ENCODE measurements around the gene FBXO5. TPM values are rescaled to one million over a fixed set of nuclear protein-coding genes. Genes with fewer than 3 reads are reported as not detected.

The FBXO5 gene
- total RNA-seq, 1 donor from 2014 or later, result 4.9 TPM

DNA sequence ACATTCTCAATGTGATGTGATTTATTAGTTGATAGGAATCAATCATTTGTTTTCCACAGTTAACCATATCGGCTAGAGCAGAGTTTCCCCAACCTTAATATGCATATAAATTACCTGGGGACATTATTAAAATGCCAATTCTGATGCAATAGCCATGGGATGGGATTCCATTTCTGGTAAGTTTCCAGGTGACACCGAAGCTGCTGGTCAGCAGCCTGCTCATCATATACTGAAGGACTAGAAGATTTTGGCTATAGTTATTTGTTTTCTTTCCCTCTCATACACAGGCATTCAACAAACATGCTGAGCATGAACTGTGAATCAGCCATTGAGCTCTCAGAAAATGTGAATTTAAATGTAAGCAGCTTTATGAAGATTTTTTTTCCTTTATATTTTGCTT is 35.8 kb downstream of the FBXO5 start:
- Histone ChIP-seq H3K9me3 (no peaks in the 10 kb centered on the region), H3K4me1 (no peaks in the 10 kb centered on the region), H3K27me3 (no peaks in the 10 kb centered on the region), H3K36me3 (no peaks in the 10 kb centered on the region), H3K27ac (no peak overlapping the region), H3K4me3 (no peak overlapping the region)
- DNase-seq (no peak), ATAC-seq (no peak)
- intact Hi-C loops (cut with DNase I), result no loop called here
- TF ChIP-seq, protein P1, sequence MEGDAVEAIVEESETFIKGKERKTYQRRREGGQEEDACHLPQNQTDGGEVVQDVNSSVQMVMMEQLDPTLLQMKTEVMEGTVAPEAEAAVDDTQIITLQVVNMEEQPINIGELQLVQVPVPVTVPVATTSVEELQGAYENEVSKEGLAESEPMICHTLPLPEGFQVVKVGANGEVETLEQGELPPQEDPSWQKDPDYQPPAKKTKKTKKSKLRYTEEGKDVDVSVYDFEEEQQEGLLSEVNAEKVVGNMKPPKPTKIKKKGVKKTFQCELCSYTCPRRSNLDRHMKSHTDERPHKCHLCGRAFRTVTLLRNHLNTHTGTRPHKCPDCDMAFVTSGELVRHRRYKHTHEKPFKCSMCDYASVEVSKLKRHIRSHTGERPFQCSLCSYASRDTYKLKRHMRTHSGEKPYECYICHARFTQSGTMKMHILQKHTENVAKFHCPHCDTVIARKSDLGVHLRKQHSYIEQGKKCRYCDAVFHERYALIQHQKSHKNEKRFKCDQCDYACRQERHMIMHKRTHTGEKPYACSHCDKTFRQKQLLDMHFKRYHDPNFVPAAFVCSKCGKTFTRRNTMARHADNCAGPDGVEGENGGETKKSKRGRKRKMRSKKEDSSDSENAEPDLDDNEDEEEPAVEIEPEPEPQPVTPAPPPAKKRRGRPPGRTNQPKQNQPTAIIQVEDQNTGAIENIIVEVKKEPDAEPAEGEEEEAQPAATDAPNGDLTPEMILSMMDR (IDR thresholded peaks at IDR 0.05), result no peak

DNA sequence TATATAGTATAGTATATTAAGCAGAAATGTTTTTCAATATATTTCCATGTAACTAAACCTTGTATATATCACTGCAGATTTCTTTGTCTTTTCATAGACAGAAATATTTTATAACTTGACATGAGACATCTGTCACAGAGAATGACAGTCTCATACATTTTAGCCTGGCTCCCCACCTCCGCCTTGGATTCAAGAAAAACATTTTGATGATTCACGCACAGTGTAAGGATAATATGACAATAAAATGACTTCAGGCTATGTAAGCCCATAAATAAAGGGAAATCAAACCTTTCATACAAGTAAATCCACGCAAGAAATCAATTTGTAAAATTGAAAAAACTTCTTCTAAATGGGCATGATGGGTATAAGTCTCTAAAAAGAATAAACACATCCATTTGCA is 36.4 kb downstream of the FBXO5 start:
- Histone ChIP-seq H3K36me3 (no peaks in the 10 kb centered on the region), H3K9me3 (no peaks in the 10 kb centered on the region), H3K4me3 (no peak overlapping the region), H3K27me3 (no peaks in the 10 kb centered on the region), H3K4me1 (no peaks in the 10 kb centered on the region), H3K27ac (no peak overlapping the region)
- TF ChIP-seq, protein P1 (IDR thresholded peaks at IDR 0.05), result no peak
- no peak for ATAC-seq
- DNase-seq, result no peak
- intact Hi-C loops (cut with DNase I), result no loop called here

DNA sequence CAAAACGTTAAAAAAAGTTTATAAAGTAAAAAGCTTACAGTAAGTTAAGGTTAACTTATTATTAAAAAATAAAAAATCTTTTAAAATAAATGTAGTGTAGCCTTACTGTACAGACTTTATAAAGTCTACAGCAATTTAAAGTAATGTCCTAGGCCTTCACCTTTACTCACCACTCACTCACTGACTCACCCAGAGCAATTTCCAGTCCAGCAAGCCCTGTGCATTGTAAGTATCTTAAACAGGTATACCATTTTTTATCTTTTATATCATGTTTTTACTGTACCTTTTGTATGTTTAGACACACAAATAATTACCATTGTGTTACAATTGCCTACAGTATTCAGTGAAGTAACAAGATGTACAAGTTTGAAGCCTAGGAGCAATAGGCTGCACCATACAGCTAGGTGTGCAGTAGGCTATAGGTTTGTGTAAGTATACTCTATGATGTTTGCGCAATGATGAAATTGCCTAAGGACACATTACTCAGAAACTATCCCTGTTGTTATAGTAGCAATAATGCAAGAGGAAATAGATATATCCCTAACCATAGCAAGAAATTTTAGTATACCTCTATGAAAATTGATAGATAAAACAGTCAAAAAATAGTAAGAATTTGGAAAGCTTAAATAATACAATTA is 39.5 kb downstream of the FBXO5 start:
- no peak overlapping the region for H3K4me3 ChIP-seq
- DNase-seq (no peak), ATAC-seq (no peak)
- H3K27ac ChIP-seq, result no peak overlapping the region
- intact Hi-C loops (cut with DNase I), result no loop called here
- H3K36me3 ChIP-seq, result no peaks in the 10 kb centered on the region
- H3K27me3 ChIP-seq, result peaks cover 6% of the 10 kb centered on the region
- H3K4me1 ChIP-seq, result no peaks in the 10 kb centered on the region
- TF ChIP-seq, protein P1 (IDR thresholded peaks at IDR 0.05), result no peak
- H3K9me3 ChIP-seq, result no peaks in the 10 kb centered on the region

DNA sequence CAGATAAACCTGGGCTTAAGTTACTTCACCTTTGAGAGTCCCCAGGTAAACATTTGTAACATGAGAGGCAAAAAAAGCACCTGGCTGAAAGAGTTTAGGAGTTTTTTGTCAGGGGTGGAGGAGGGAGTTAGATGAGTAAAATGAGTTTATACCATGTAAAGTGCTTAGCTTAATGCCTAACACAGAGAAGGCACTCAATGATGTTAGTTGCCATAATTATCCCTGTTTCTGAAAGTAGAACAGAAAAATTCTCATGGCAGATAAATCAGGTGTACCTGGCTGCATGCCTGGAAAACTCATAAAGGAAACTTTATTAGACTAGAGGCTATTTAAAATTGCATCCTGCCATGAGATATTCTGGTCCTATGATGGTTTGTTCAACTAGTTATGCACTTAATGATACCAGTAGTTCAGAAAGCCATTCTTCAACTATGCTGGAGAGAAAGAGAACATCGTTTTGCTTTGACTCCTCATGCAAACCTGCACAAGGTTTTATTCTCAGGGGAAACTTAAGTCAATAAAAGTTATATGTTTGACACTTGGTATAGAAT is 40.4 kb downstream of the FBXO5 start:
- Histone ChIP-seq H3K9me3 (no peaks in the 10 kb centered on the region), H3K27ac (no peak overlapping the region), H3K4me3 (no peak overlapping the region), H3K4me1 (no peaks in the 10 kb centered on the region), H3K27me3 (peaks cover 6% of the 10 kb centered on the region), H3K36me3 (no peaks in the 10 kb centered on the region)
- intact Hi-C loops (cut with DNase I), result no loop called here
- ATAC-seq (no peak), DNase-seq (no peak)
- TF ChIP-seq, protein P1 (IDR thresholded peaks at IDR 0.05), result no peak

GRCh38 chr6:152941746-152942145 is 41.1 kb downstream of the FBXO5 start:
- DNase-seq, result no peak
- no peak overlapping the region for H3K27ac ChIP-seq
- TF ChIP-seq, protein P1 (IDR thresholded peaks at IDR 0.05), result no peak
- no peaks in the 10 kb centered on the region for H3K9me3 ChIP-seq
- H3K27me3 ChIP-seq, result peaks cover 6% of the 10 kb centered on the region
- ATAC-seq, result no peak
- no peaks in the 10 kb centered on the region for H3K36me3 ChIP-seq
- H3K4me3 ChIP-seq, result no peak overlapping the region
- H3K4me1 ChIP-seq, result no peaks in the 10 kb centered on the region
- intact Hi-C loops (cut with DNase I), result no loop called here

All from upper lobe of right lung (tissue), 1 donor.